HUES48 (cell line): ENCODE measurements around the gene GIGYF2.

ENCODE experiments used
- H3K27ac ChIP-seq: one replicate; pipeline ENCODE4 v1.7.0; 2013; ENCODE audit warnings: low read depth, low read length, inconsistent platforms
- H3K27me3 ChIP-seq: 2 replicates; pipeline ENCODE4 v1.6.1; 2013; ENCODE audit warnings: mild to moderate bottlenecking, low read length; ENCODE audit not compliant: control insufficient read depth, insufficient read depth
- H3K36me3 ChIP-seq: 2 replicates; pipeline ENCODE4 v1.6.1; 2013; ENCODE audit warnings: low read length; ENCODE audit not compliant: control insufficient read depth, insufficient read depth
- H3K4me1 ChIP-seq: 2 replicates; pipeline ENCODE4 v1.6.1; 2013; ENCODE audit warnings: mild to moderate bottlenecking, low read length; ENCODE audit not compliant: control insufficient read depth, insufficient read depth
- H3K4me3 ChIP-seq: 2 replicates; pipeline ENCODE4 v1.5.1; 2013; ENCODE audit warnings: mild to moderate bottlenecking, low read depth, low read length
- H3K9ac ChIP-seq: 2 replicates; pipeline ENCODE4 v1.6.1; 2013; ENCODE audit warnings: mild to moderate bottlenecking, low read depth, low read length, moderate library complexity
- H3K9me3 ChIP-seq: 2 replicates; pipeline ENCODE4 v1.6.1; 2013; ENCODE audit warnings: low read length; ENCODE audit not compliant: control insufficient read depth, insufficient read depth

GIGYF2 gene

DNA sequence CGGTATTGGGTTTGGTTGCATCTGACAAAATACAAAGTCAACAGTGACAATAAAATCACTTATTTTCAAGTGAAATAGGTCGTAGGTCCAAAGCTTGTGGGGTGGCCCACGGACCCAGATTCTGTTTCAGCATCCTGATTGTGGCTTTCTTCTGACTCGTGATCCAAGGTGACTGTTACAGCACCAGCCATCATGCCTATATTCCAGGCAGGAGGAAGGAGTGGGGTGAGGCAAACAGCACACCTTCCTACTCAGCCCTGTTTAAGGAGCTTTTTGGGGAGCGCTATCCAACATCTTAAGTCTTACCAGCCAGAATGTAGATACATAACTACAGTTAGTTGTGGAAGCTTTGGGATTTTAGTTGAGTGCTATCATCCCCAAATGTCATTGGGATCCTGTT, 164.2 kb downstream of the GIGYF2 start:
- H3K36me3 ChIP-seq = peaks cover 30% of the 10 kb centered on the region
- H3K9me3 ChIP-seq = no peaks in the 10 kb centered on the region
- H3K27ac ChIP-seq = no peak overlapping the region
- no peaks in the 10 kb centered on the region for H3K27me3 ChIP-seq
- no peak overlapping the region for H3K9ac ChIP-seq
- H3K4me1 ChIP-seq = no peaks in the 10 kb centered on the region
- no peak overlapping the region for H3K4me3 ChIP-seq

DNA sequence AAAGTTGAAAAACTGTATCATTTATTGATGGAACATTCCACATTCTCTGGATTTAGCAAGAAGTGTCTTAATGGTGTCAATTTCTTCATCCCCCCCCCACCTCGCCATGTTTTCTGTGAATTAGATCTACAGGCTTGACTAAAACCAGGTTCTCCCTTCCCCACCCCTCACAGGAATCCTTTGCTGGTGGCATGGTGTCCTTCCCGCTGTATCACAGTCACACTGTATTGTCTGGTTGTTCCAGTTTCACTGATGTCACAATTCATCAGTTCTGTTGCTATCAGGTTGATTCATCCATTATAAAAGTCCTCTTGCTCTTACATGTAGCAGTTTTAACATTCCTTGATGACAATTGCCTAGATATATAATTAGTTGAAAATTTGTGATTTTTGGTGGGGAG, 166.9 kb downstream of the GIGYF2 start:
- Histone ChIP-seq H3K9me3 (no peaks in the 10 kb centered on the region), H3K36me3 (peaks cover 4% of the 10 kb centered on the region; the same call in 1 of the 2 replicates), H3K4me1 (no peaks in the 10 kb centered on the region), H3K27ac (no peak overlapping the region), H3K4me3 (no peak overlapping the region), H3K27me3 (no peaks in the 10 kb centered on the region), H3K9ac (no peak overlapping the region)

DNA sequence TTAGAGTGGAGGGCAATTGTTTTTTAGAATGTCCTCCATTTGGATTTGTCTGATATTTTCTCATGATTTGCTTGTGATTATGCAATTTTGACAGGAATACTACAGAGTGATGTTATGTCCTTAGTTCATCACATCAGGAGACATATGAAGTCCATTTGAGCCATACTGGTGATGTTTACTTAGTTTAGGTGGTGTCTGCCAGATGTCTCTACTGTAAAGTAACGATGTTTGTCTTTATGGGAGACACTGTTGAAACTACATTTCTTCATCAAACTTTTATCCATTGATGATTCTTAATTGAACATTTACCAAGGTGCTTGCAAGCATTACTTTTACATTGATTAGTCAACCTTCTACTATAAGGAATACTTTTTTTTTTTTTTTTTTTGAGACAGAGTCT, 168.0 kb downstream of the GIGYF2 start:
- no peaks in the 10 kb centered on the region for H3K4me1 ChIP-seq
- no peak overlapping the region for H3K4me3 ChIP-seq
- no peaks in the 10 kb centered on the region for H3K9me3 ChIP-seq

DNA sequence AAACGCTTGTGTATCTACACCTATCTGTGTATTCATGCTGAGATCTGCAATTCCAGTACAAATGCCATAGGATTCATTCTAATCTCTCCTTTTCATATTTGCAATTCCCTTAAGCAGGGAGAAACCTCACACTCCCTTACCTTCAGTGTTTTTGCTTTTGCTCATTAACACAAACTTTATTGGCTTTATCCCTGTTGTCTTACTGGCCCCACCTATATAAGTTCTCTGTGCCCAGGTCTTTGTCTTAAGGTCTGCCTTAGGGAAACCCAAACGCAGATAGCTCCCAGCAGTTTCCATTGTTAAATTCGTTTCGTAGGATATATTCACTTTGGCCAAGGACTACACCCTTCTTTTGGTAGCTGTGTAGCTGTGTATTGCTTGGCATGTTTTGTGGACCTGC, 169.0 kb downstream of the GIGYF2 start:
- H3K4me3 ChIP-seq = no peak overlapping the region
- no peaks in the 10 kb centered on the region for H3K4me1 ChIP-seq
- no peaks in the 10 kb centered on the region for H3K9me3 ChIP-seq
- H3K36me3 ChIP-seq = 0 out of 2 replicates have a peak, but pooled peaks cover 1% of the 10 kb centered on the region
- no peak overlapping the region for H3K9ac ChIP-seq
- no peak overlapping the region for H3K27ac ChIP-seq
- no peaks in the 10 kb centered on the region for H3K27me3 ChIP-seq

More for the DNA sequence above, 168.0 kb downstream of the GIGYF2 start:
- H3K9ac ChIP-seq = no peak overlapping the region
- no peaks in the 10 kb centered on the region for H3K27me3 ChIP-seq
- no peak overlapping the region for H3K27ac ChIP-seq
- H3K36me3 ChIP-seq = 0 out of 2 replicates have a peak, but pooled peaks cover 3% of the 10 kb centered on the region

DNA sequence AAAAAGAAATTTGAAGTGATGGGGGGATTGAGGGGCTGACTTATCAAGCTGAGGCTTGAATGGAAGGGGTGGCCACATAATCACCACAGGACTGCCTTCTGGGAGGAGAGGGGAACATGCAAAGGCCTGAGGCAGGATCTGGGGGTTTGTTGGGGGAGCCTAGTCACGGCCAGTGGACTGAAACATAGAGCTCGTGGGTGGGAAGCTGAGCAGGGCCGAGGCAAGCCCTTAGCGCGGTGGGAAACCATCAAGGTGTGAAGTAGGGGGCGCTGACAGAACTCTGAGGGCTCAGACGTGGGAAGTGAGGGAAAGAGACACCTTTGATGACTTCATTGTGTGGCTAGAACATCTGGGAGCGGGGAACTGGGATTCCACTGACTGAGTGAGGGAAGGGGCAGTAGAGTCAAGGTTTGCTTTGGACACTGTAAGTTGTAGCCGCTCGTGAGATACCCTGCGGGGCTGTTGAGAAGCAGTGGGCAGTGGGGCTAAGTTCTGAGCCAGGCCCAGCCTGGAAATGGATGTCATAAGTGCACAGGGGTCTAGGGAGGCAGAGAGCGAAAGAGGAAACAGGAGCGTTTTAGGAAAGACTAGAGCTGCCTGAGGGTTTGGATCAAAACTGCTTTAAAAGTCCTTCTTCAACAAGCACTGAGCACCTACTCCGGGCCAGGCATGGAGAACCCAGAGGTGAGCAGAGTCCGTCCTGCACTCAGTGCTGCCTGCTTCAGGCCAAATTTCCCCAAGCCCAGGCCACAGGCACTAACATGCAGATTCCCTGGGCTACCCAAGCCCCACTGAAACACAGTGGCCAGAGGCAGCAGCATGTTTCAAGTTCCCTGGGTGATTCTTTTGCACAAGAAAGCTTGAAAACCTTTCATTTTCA, 172.2 kb downstream of the GIGYF2 start:
- Histone ChIP-seq H3K36me3 (no peaks in the 10 kb centered on the region), H3K9me3 (no peaks in the 10 kb centered on the region), H3K4me1 (no peaks in the 10 kb centered on the region), H3K27me3 (no peaks in the 10 kb centered on the region), H3K27ac (no peak overlapping the region), H3K9ac (no peak overlapping the region), H3K4me3 (no peak overlapping the region)

DNA sequence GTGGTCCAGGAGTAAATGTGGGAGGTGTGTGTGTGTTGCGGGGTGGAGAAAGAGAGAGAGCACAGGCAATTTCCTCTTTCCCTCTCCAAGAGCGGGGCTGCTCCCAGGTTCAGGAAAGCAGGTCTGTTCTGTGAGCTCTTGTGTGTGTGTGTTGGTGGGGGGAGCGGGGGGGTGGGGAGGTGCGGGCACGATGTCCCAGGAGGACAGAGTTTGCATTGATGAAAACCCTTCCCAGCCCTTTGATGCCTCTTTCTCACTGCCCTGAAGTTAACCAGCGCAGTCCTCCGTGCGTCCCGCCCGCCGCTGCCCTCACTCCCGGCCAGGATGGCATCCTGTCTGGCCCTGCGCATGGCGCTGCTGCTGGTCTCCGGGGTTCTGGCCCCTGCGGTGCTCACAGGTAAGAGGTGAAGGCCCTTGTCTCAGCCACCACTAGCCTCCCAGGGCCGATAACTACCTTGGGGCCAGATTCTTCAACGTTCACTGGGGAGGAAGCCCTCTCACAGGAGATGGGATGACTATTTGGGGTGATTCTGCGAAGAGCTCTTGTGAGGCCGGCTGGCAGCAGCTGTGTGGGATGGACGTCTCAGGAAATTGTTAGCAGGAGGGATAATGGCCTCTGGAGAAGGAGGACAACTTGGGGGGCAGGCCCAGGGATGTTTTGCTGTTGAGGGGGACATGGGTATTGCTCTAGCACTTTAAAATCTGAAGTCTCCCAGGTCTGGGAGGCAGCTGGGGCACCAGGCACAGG, 173.1 kb downstream of the GIGYF2 start, which contains the start of gene SNORC:
SNORC (plus strand) TSS at position 247 of the 748 bp plus-strand sequence; CDS start at position 325, 78 bp downstream.
- no peaks in the 10 kb centered on the region for H3K4me1 ChIP-seq
- no peaks in the 10 kb centered on the region for H3K36me3 ChIP-seq
- H3K27me3 ChIP-seq = no peaks in the 10 kb centered on the region; the same call in 1 of the 2 replicates
- H3K9ac ChIP-seq = no peak within 1 kb of the TSS
- no peak within 1 kb of the TSS for H3K4me3 ChIP-seq
- H3K27ac ChIP-seq = no peak within 1 kb of the TSS
- H3K9me3 ChIP-seq = no peaks in the 10 kb centered on the region

DNA sequence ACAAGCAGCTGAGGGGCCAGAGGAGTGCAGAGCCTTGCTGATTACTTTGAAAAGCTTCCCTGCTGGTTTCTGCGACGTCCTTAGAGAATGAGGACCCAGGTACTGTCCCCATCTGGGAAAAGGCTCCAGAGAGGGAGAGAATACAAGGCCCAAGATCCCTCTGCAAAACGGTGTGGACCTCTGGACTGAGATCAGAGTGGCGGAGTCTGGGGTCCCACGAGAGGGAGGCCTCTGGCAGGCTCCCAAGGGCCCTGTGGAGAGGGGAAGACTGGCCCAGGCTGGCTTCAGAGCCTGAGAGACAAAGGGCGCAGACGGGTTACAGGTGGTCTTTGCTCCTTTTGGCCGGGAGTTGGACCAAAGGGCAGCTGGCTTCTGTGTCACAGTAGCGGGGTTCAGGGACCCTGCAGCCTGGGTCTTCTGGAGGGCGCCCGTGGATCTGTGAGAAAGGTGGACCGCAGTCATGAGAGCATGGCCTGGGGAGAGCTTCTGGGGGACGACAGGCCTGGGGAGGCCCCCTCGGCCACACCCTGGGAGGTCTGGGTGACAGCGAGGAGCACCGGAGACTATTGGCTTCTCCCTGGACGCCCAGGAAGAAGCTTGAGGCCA, 173.7 kb downstream of the GIGYF2 start:
- no peaks in the 10 kb centered on the region for H3K36me3 ChIP-seq
- H3K4me1 ChIP-seq = no peaks in the 10 kb centered on the region
- H3K9me3 ChIP-seq = no peaks in the 10 kb centered on the region
- H3K27ac ChIP-seq = no peak overlapping the region
- no peak overlapping the region for H3K9ac ChIP-seq
- H3K27me3 ChIP-seq = peaks cover 6% of the 10 kb centered on the region
- no peak overlapping the region for H3K4me3 ChIP-seq

DNA sequence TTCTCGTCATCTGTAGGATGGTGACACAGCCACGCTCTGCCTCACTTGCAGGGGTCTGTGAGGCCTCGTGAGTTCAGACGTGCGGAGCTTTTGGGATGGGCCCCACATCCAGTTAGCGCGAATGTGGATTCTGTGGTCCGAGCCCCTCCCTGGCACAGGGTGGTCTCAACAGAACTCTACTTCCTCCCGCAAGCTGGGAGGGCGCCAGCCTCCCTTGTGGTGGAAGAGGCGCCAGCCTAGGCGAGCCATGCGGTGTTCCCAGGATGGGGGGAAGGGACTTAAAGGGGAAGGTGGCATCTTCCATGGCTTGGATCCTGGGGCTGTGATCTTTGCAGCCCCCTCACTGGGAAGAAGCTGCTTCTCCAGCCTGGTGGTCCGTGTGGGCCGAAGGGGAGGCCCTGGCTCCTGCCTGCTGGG, 174.3 kb downstream of the GIGYF2 start:
- H3K27me3 ChIP-seq = peaks cover 10% of the 10 kb centered on the region
- H3K36me3 ChIP-seq = no peaks in the 10 kb centered on the region
- H3K9ac ChIP-seq = no peak overlapping the region
- H3K9me3 ChIP-seq = no peaks in the 10 kb centered on the region
- H3K4me3 ChIP-seq = no peak overlapping the region
- no peaks in the 10 kb centered on the region for H3K4me1 ChIP-seq
- H3K27ac ChIP-seq = no peak overlapping the region

DNA sequence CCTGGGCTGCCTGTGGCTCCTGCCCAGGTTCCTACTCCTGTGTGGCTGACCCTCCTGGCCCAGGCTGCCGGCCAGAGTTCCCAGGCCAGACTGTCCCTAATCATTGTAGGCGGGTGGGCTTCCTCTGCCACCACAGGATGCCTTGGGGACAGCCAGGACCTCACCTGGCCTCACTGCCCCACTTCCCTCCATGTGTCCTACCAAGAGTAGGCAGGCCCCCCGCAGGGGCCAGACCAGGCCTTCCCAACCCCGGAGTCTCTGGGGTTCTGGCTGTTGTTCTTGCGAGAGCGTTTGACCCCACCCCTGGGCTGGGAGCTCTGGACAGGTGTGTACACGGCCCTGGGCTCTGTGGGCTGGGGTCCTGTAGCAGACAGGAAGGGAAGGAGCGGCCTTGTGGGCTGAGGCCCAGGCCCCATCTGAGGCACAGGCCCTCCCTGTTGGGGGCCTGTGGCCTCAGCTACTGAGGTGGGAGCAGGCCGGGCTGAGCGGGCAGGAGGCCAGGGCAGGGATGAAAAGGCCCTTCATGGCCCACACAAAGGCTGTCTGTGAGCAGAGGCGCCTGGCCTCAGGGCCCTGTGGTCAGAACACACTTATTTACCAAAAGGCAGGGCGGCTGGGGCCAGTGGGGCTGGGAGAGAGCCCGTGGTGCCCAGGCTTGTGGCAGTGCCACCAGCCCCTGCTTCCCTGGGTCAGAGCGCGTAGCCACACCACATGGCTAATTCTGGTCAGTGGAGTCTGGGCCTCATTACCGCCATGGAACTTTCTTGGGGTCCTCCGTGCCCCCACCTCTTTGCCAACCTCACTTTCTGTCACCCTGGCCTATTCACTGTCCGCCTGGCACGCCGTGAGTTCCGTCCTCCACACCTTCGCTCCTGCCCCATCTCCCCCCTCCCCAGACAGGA, 175.0 kb downstream of the GIGYF2 start:
- no peak overlapping the region for H3K4me3 ChIP-seq
- H3K27me3 ChIP-seq = peaks cover 16% of the 10 kb centered on the region
- H3K9ac ChIP-seq = no peak overlapping the region
- no peaks in the 10 kb centered on the region for H3K9me3 ChIP-seq
- H3K36me3 ChIP-seq = no peaks in the 10 kb centered on the region
- H3K27ac ChIP-seq = no peak overlapping the region
- H3K4me1 ChIP-seq = no peaks in the 10 kb centered on the region

DNA sequence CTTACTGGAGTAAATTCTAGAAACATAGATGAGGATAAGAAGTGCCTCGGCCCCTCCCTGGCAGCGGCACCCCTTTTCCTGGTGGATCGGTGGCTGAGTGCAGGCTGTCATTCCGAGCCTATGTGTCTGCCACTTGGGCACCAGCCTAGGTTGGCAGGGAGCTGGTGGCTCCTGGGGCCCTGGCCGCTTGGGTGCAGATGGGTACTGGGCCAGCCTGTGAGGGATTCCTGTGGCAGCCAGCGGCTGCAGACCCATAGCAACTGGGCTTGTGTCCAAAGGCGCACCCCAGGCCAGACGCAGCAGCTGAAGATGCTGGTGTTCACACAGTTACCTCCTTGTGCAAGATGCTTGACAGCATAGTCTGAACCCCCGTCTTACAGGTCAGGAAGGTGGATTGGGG, 175.7 kb downstream of the GIGYF2 start:
- Histone ChIP-seq H3K27me3 (peaks cover 24% of the 10 kb centered on the region), H3K27ac (no peak overlapping the region), H3K4me3 (no peak overlapping the region), H3K36me3 (no peaks in the 10 kb centered on the region), H3K9ac (no peak overlapping the region), H3K4me1 (no peaks in the 10 kb centered on the region), H3K9me3 (no peaks in the 10 kb centered on the region)
